ENCODE measurements around the gene TUBD1. TPM values are rescaled to one million over a fixed set of nuclear protein-coding genes. Genes with fewer than 3 reads are reported as not detected.
A peak's percentile ranks its signal among the peaks of the same experiment; 100 is the strongest.

TUBD1 gene
- total and polyA plus RNA-seq, 7 experiments from 2014 or later: 8.2 to 42.1 (median 25.5) TPM

GRCh38 chr17:59899099-59899498 lies 6.4 kb upstream of the TUBD1 start:
- H3K4me1 ChIP-seq (ENCODE audit: control insufficient read depth in 2 of 2, insufficient read depth in 2 of 2, low read length in 2 of 2): peaks cover 5 to 14% of the 10 kb centered on the region in 2 donors
- no peaks in the 10 kb centered on the region for H3K9me3 Mint-ChIP-seq
- peak overlapping the region in 1 of 10 donors; percentile 1 for H3K4me3 Mint-ChIP-seq
- H3K27me3 ChIP-seq (ENCODE audit: control insufficient read depth in 2 of 2, insufficient read depth in 2 of 2, low read length in 2 of 2): no peaks in the 10 kb centered on the region
- peak overlapping the region in 1 of 9 donors; percentile 28 for H3K27ac Mint-ChIP-seq
- peaks cover 17 to 58% (median 51%) of the 10 kb centered on the region in 7 donors for H3K4me1 Mint-ChIP-seq
- H3K9me3 ChIP-seq (ENCODE audit: control insufficient read depth in 2 of 3, low read length in 3 of 3): no peaks in the 10 kb centered on the region
- no peak for ATAC-seq
- peak in 1 of 9 donors; percentile 41 for DNase-seq
- no peak overlapping the region for H3K4me3 ChIP-seq (ENCODE audit: low read length)
- intact Hi-C loops (cut with micrococcal nuclease): no loop called here
- CTCF ChIA-PET: interaction anchor here (1.1 kb wide), 1 partner anchor 145 kb away, joined by 4 read pairs; no protein-coding TSS in a partner anchor
- POLR2A ChIA-PET: interaction anchor here (0.7 kb wide), 1 partner anchor 64 kb away, joined by 4 read pairs; no protein-coding TSS in a partner anchor
- no peak overlapping the region for H3K27ac ChIP-seq (ENCODE audit: low read depth, low read length)
- H3K36me3 ChIP-seq (ENCODE audit: control insufficient read depth in 2 of 3, insufficient read depth in 3 of 3, low read length in 3 of 3): peaks cover 0 to 5% (median 0%) of the 10 kb centered on the region in 3 experiments
- no peaks in the 10 kb centered on the region for H3K27me3 Mint-ChIP-seq
- peaks cover 0 to 8% (median 4%) of the 10 kb centered on the region in 5 donors for H3K36me3 Mint-ChIP-seq

- no peak overlapping the region for H3K27ac ChIP-seq (ENCODE audit: low read depth, low read length)
- H3K27me3 Mint-ChIP-seq: peaks cover 0 to 4% (median 0%) of the 10 kb centered on the region in 5 donors
- no peak overlapping the region for H3K27ac Mint-ChIP-seq
- H3K4me1 ChIP-seq (ENCODE audit: control insufficient read depth in 2 of 2, insufficient read depth in 2 of 2, low read length in 2 of 2): peaks cover 10 to 16% of the 10 kb centered on the region in 2 donors
- H3K9me3 Mint-ChIP-seq: peaks cover 0 to 5% (median 0%) of the 10 kb centered on the region in 11 donors
- ChIA-PET POLR2A (no interaction called here), CTCF (no interaction called here)
- peaks cover 24 to 69% (median 60%) of the 10 kb centered on the region in 7 donors for H3K4me1 Mint-ChIP-seq
- no peak overlapping the region for H3K4me3 Mint-ChIP-seq
- ATAC-seq (no peak), DNase-seq (no peak)
- H3K36me3 Mint-ChIP-seq: peaks cover 4 to 9% (median 4%) of the 10 kb centered on the region in 5 donors
- H3K4me3 ChIP-seq (ENCODE audit: low read length): no peak overlapping the region
- no peaks in the 10 kb centered on the region for H3K9me3 ChIP-seq (ENCODE audit: control insufficient read depth in 2 of 3, low read length in 3 of 3)
- no peaks in the 10 kb centered on the region for H3K27me3 ChIP-seq (ENCODE audit: control insufficient read depth in 2 of 2, insufficient read depth in 2 of 2, low read length in 2 of 2)
- intact Hi-C loops (cut with micrococcal nuclease): no loop called here
- peaks cover 0 to 13% (median 0%) of the 10 kb centered on the region in 3 experiments for H3K36me3 ChIP-seq (ENCODE audit: control insufficient read depth in 2 of 3, insufficient read depth in 3 of 3, low read length in 3 of 3)
Measured at GRCh38 chr17:59897090-59897489, 4.3 kb upstream of the TUBD1 start.

GRCh38 chr17:59893676-59894100 lies 945 bp upstream of the TUBD1 start:
- peak overlapping the region; percentile 74 for H3K4me3 ChIP-seq (ENCODE audit: low read length)
- Mint-ChIP-seq H3K36me3 (peaks cover 4 to 13% (median 8%) of the 10 kb centered on the region in 5 donors), H3K4me1 (peaks cover 38 to 80% (median 64%) of the 10 kb centered on the region in 7 donors), H3K4me3 (peak overlapping the region; percentile 97 to 100 (median 99)), H3K9me3 (peaks cover 0 to 5% (median 0%) of the 10 kb centered on the region in 11 donors), H3K27me3 (peaks cover 0 to 4% (median 0%) of the 10 kb centered on the region in 5 donors), H3K27ac (peak overlapping the region; percentile 98 to 100 (median 100))
- H3K36me3 ChIP-seq (ENCODE audit: control insufficient read depth in 2 of 3, insufficient read depth in 3 of 3, low read length in 3 of 3): peaks cover 0 to 8% (median 0%) of the 10 kb centered on the region in 3 experiments
- no peaks in the 10 kb centered on the region for H3K27me3 ChIP-seq (ENCODE audit: control insufficient read depth in 2 of 2, insufficient read depth in 2 of 2, low read length in 2 of 2)
- peak overlapping the region; percentile 93 for H3K27ac ChIP-seq (ENCODE audit: low read depth, low read length)
- DNase-seq (no peak), ATAC-seq (peak; percentile 7)
- H3K9me3 ChIP-seq (ENCODE audit: control insufficient read depth in 2 of 3, low read length in 3 of 3): no peaks in the 10 kb centered on the region
- ChIA-PET CTCF (interaction anchor here (1.2 kb wide), 1 partner anchor 21 kb away, joined by 4 read pairs; no protein-coding TSS in a partner anchor), POLR2A (interaction anchor here (0.6 to 3.0 kb wide), 16 partner anchors 8 to 735 kb away, joined by 3 to 20 read pairs (median 3); partner anchors contain the start of genes PTRH2, RNFT1 and VMP1)
- H3K4me1 ChIP-seq (ENCODE audit: control insufficient read depth in 2 of 2, insufficient read depth in 2 of 2, low read length in 2 of 2): peaks cover 13 to 20% of the 10 kb centered on the region in 2 donors
- intact Hi-C loops (cut with micrococcal nuclease): loop anchor here (1.0 to 2.0 kb wide), 13 partner anchors 49 to 1377 kb away; partner anchors contain the start of genes CLTC (in 2 of the 2), PTRH2 (in 2 of the 2), RNFT1 (in 2 of the 2) and VMP1 (in 2 of the 2)

- peak overlapping the region; percentile 74 for H3K4me3 ChIP-seq (ENCODE audit: low read length)
- DNase-seq (no peak), ATAC-seq (no peak)
Measured at GRCh38 chr17:59892251-59892923, 356 bp downstream of the TUBD1 start.

GRCh38 chr17:59890720-59891119 lies 2.0 kb downstream of the TUBD1 start:
- H3K27me3 ChIP-seq (ENCODE audit: control insufficient read depth in 2 of 2, insufficient read depth in 2 of 2, low read length in 2 of 2): no peaks in the 10 kb centered on the region
- Mint-ChIP-seq H3K36me3 (peaks cover 8 to 21% (median 15%) of the 10 kb centered on the region in 5 donors), H3K4me1 (peaks cover 39 to 73% (median 56%) of the 10 kb centered on the region in 7 donors), H3K4me3 (peak overlapping the region; percentile 37 to 100 (median 88)), H3K27ac (peak overlapping the region; percentile 20 to 100 (median 49)), H3K27me3 (peaks cover 0 to 4% (median 0%) of the 10 kb centered on the region in 5 donors), H3K9me3 (peaks cover 0 to 5% (median 0%) of the 10 kb centered on the region in 11 donors)
- peaks cover 0 to 31% (median 0%) of the 10 kb centered on the region in 3 experiments for H3K36me3 ChIP-seq (ENCODE audit: control insufficient read depth in 2 of 3, insufficient read depth in 3 of 3, low read length in 3 of 3)
- POLR2A ChIA-PET: no interaction called here
- H3K4me3 ChIP-seq (ENCODE audit: low read length): no peak overlapping the region
- peaks cover 13 to 22% of the 10 kb centered on the region in 2 donors for H3K4me1 ChIP-seq (ENCODE audit: control insufficient read depth in 2 of 2, insufficient read depth in 2 of 2, low read length in 2 of 2)
- CTCF ChIA-PET: no interaction called here
- H3K27ac ChIP-seq (ENCODE audit: low read depth, low read length): no peak overlapping the region
- H3K9me3 ChIP-seq (ENCODE audit: control insufficient read depth in 2 of 3, low read length in 3 of 3): no peaks in the 10 kb centered on the region
- intact Hi-C loops (cut with micrococcal nuclease): no loop called here
- no peak for DNase-seq
- no peak for ATAC-seq

More at GRCh38 chr17:59892251-59892923, 356 bp downstream of the TUBD1 start:
- intact Hi-C loops (cut with micrococcal nuclease): loop anchor here (2.0 kb wide), 7 partner anchors 48 to 1376 kb away; partner anchors contain the start of genes DHX40 (in 1 of the 2), HEATR6 (in 1 of the 2), RNFT1 (in 1 of the 2) and TRIM37 (in 1 of the 2)
- Mint-ChIP-seq H3K9me3 (peaks cover 0 to 5% (median 0%) of the 10 kb centered on the region in 11 donors), H3K36me3 (peaks cover 8 to 17% (median 15%) of the 10 kb centered on the region in 5 donors), H3K4me1 (peaks cover 44 to 81% (median 65%) of the 10 kb centered on the region in 7 donors), H3K27ac (peak overlapping the region; percentile 98 to 100 (median 100)), H3K27me3 (peaks cover 0 to 4% (median 0%) of the 10 kb centered on the region in 5 donors), H3K4me3 (peak overlapping the region; percentile 97 to 100 (median 99))
- no peaks in the 10 kb centered on the region for H3K27me3 ChIP-seq (ENCODE audit: control insufficient read depth in 2 of 2, insufficient read depth in 2 of 2, low read length in 2 of 2)
- ChIA-PET POLR2A (interaction anchor here (0.6 to 3.0 kb wide), 14 partner anchors 9 to 733 kb away, joined by 3 to 20 read pairs (median 4); partner anchors contain the start of gene RNFT1), CTCF (interaction anchor here (0.7 to 1.2 kb wide), 3 partner anchors 22 to 139 kb away, joined by 3 to 4 read pairs (median 3); no protein-coding TSS in a partner anchor)
- peak overlapping the region; percentile 93 for H3K27ac ChIP-seq (ENCODE audit: low read depth, low read length)
- H3K4me1 ChIP-seq (ENCODE audit: control insufficient read depth in 2 of 2, insufficient read depth in 2 of 2, low read length in 2 of 2): peaks cover 13 to 23% of the 10 kb centered on the region in 2 donors
- no peaks in the 10 kb centered on the region for H3K9me3 ChIP-seq (ENCODE audit: control insufficient read depth in 2 of 3, low read length in 3 of 3)
- H3K36me3 ChIP-seq (ENCODE audit: control insufficient read depth in 2 of 3, insufficient read depth in 3 of 3, low read length in 3 of 3): peaks cover 0 to 18% (median 0%) of the 10 kb centered on the region in 3 experiments

GRCh38 chr17:59888145-59888750 lies 4.5 kb downstream of the TUBD1 start:
- Mint-ChIP-seq H3K27ac (peak overlapping the region in 8 of 9 donors; percentile 1 to 87 (median 50)), H3K9me3 (peaks cover 0 to 5% (median 0%) of the 10 kb centered on the region in 11 donors), H3K27me3 (peaks cover 0 to 4% (median 0%) of the 10 kb centered on the region in 5 donors), H3K4me1 (peaks cover 20 to 56% (median 37%) of the 10 kb centered on the region in 7 donors), H3K36me3 (peaks cover 8 to 24% (median 15%) of the 10 kb centered on the region in 5 donors), H3K4me3 (peak overlapping the region in 6 of 10 donors; percentile 5 to 49 (median 33))
- H3K4me3 ChIP-seq (ENCODE audit: low read length): no peak overlapping the region
- no peak overlapping the region for H3K27ac ChIP-seq (ENCODE audit: low read depth, low read length)
- POLR2A ChIA-PET: no interaction called here
- H3K9me3 ChIP-seq (ENCODE audit: control insufficient read depth in 2 of 3, low read length in 3 of 3): no peaks in the 10 kb centered on the region
- H3K4me1 ChIP-seq (ENCODE audit: control insufficient read depth in 2 of 2, insufficient read depth in 2 of 2, low read length in 2 of 2): peaks cover 4 to 12% of the 10 kb centered on the region in 2 donors
- CTCF ChIA-PET: no interaction called here
- peaks cover 0 to 54% (median 4%) of the 10 kb centered on the region in 3 experiments for H3K36me3 ChIP-seq (ENCODE audit: control insufficient read depth in 2 of 3, insufficient read depth in 3 of 3, low read length in 3 of 3)
- no peak for ATAC-seq
- no peaks in the 10 kb centered on the region for H3K27me3 ChIP-seq (ENCODE audit: control insufficient read depth in 2 of 2, insufficient read depth in 2 of 2, low read length in 2 of 2)
- no peak for DNase-seq
- intact Hi-C loops (cut with micrococcal nuclease): no loop called here

Data from naive thymus-derived CD4-positive, alpha-beta T cell (primary cell).